CD4-positive, alpha-beta T cell treated with Interleukin-12 subunit alpha and Interleukin-12 subunit beta, for 1 hour (primary cell): ENCODE measurements around the gene USP13.
"Not testable (repeated sequence)": the region's sequence is repeated elsewhere in the genome, so short reads cannot be mapped to it uniquely, and the experiment has no call there.

Experiments
- DNase-seq: peaks from one replicate; pipeline ENCODE4 v3.0.0-alpha.2; 2020

USP13 gene, protein sequence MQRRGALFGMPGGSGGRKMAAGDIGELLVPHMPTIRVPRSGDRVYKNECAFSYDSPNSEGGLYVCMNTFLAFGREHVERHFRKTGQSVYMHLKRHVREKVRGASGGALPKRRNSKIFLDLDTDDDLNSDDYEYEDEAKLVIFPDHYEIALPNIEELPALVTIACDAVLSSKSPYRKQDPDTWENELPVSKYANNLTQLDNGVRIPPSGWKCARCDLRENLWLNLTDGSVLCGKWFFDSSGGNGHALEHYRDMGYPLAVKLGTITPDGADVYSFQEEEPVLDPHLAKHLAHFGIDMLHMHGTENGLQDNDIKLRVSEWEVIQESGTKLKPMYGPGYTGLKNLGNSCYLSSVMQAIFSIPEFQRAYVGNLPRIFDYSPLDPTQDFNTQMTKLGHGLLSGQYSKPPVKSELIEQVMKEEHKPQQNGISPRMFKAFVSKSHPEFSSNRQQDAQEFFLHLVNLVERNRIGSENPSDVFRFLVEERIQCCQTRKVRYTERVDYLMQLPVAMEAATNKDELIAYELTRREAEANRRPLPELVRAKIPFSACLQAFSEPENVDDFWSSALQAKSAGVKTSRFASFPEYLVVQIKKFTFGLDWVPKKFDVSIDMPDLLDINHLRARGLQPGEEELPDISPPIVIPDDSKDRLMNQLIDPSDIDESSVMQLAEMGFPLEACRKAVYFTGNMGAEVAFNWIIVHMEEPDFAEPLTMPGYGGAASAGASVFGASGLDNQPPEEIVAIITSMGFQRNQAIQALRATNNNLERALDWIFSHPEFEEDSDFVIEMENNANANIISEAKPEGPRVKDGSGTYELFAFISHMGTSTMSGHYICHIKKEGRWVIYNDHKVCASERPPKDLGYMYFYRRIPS

DNA sequence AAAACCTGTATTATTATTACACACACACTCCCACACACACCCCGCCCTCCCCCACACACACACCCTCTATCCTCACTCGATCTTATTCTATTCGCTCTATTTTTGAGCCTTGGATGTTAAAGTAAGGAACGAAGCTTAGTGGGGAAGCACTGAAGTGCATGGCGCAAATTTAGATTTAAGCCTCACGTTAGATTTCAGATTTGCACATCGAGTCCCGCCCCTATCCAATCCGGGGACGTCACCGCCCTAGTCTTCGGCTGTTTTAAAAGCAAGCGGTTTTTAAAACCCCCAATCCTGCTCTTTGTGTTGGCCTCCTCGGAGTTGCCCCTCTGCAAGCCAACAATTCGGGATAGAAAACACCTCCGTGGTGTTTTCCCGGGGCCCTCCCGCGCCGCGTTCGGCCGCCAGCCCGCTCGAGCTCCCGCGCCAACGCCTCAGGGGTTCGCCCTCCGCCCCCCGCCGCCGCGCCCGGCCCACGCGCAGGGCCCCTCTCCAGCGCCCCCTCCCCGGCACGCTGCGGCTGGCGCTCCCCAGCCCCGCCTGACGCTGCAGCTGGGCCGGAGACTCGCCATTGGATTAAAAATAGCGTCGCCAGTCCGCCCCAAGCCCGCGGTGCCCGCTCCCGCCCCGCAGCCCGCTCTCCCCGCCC lies at the start of gene USP13:
Gene USP13, plus strand, starts transcription at position 594 of the 649 bp plus-strand sequence. CDS start 186 bp downstream, outside the sequence.
- DNase-seq = peak; percentile 66

- DNase-seq = no peak
Measured at GRCh38 chr3:179603321-179603720, 49.5 kb upstream of the USP13 start.

DNA sequence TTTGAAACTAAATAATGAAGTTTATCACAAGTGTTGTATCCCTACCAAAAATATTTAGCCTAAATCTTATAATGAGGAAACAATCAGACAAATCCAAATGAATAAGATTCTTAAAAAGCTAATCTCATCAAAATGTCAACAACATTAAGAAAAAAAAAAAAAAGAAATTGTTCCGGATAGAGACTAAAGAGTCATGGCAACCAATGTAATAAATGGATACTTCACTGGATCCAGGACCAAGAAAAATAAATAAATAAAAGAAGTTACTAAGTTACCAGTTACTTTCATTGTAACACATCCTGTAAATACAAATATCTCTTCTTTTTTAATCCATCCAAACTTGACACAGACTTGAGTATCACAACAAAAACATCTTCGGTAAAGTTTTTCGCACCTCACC lies 49.0 kb upstream of the USP13 start:
- DNase-seq = no peak

GRCh38 chr3:179604321-179605078 lies 48.3 kb upstream of the USP13 start, which contains the start of the genes MRPL47 and NDUFB5:
Gene MRPL47 (minus strand): TSS chr3:179604638. CDS start chr3:179604624, 14 bp downstream.
Gene NDUFB5 (plus strand): TSS chr3:179604794. CDS start chr3:179604816, 22 bp downstream.
- peak; percentile 94 for DNase-seq

DNA sequence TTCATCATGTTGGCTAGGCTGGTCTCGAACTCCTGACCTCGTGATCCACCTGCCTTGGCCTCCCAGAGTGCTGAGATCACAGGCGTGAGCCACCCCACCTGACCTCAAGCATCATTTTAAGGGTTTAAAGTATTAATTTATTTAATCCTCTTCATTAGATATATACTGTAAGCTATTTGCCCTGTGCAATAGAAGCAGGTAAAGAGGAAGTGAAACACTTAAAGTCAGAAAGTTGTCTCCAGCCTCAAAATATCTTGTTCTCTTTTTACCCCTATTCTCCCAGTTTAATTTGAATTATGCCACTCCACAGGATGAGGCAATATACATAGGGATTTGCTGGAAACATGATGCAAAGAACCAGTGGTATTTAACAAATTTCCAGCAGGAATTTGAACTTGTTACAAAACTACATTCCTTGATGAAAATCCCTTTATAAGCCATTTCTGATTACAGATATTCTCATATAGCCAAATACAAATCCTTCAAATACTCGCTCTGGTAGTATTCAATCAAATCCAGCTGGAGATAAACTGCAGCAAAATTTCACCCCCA lies 46.2 kb upstream of the USP13 start:
- no peak for DNase-seq

- DNase-seq = peak; percentile 44
Measured at GRCh38 chr3:179608931-179609720, 43.7 kb upstream of the USP13 start.

GRCh38 chr3:179610066-179610465 lies 42.8 kb upstream of the USP13 start:
- DNase-seq = no peak

GRCh38 chr3:179613807-179614206 lies 39.0 kb upstream of the USP13 start:
- no peak for DNase-seq

- DNase-seq = no peak
Measured at GRCh38 chr3:179615458-179616173, 37.2 kb upstream of the USP13 start.

GRCh38 chr3:179622023-179622422 lies 30.8 kb upstream of the USP13 start:
- no peak for DNase-seq

GRCh38 chr3:179624451-179624850 lies 28.4 kb upstream of the USP13 start:
- DNase-seq = no peak

GRCh38 chr3:179630753-179631451 lies 21.9 kb upstream of the USP13 start:
- DNase-seq = no peak

DNA sequence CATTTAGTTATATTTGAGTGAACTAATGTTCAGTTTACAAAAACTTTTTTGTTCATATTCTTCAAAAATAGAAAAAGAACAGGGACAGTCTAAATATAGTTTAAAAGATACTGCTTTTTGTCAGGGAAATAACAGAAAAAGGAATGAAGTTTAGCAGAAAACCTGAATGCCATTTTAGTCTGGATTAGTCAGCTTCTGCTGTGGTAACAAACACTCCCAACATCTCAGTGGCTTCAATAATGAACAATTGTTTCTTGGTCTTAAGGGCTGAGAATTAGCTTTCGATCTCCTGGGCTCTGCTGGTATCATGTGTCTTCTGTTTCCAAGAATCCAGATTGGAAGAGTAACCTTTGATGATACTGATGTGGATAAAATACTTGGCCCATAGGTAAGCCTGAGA lies 12.4 kb upstream of the USP13 start:
- no peak for DNase-seq

DNA sequence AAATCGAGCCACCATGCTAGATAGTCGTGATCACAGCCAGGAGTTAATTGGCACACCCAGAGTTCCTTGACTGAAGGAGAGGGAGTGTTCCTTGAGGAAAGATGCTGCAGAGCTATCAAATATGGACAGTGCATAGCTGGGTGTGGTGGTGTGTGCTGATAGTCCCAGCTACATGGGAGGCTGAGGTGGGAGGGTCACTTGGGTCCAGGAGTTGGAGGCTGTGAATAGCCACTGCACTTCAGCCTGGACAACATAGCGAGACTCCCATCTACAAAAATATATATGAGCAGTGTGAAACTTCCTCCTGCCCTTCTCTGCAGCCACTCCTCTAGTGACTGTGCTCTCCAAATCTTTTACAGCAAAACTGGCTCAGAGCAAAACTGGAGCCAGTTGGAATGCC lies 10.0 kb upstream of the USP13 start:
- no peak for DNase-seq

- not testable (repeated sequence) for DNase-seq
Measured at GRCh38 chr3:179643837-179644236, 9.0 kb upstream of the USP13 start.

DNA sequence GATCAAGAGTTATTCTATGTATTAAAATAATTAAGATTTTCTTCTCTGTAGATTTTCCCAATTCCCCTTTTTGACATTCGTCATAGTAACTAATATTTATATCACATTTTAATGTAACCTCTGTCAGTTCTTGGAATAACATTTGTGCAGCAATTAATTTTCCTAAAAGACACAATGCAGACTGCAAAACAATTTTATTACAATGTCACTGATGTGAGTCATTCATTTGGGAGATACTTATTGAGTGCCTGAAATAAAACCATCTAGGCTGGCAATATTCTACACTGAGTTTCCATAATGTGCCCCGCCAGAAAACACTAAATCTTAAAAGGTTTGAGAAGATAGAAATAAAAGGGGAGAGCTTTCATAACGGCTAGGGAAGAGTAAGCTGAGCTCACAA lies 6.7 kb upstream of the USP13 start:
- no peak for DNase-seq

DNA sequence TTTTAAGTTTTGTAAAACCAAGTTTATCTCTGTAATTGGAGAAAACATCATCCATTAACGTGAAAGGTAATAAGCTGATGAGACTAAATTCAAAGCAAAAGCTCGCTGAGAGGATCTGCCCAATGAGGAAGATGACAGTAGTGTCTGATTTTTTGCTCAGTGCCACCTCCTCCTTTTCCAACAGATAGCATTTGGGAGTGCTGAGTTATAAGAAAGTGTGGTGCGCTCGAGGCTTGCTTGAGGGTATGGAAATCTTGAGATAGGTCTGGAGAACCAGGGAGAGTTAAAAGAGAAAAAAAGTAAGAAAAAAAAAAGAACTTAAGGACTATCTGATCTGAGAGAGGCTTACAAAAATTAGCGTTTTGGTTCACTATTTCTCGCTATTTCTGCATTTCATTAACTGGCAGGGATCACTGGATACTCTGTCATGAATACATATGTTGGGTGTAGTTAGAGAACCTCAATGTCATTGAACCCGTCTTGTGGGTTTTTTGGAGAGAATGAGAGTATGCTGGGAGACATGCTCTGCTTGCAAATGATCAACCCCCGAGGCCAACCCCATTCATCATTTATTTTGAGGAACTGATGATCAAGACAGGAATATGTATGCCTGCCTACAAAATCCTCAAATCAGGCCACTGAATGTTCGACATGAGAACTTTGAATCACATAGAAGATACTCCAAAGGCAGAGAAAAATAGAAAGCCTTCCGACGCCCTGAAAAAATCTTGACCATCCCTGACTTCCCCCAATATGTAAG lies 973 bp upstream of the USP13 start:
- DNase-seq = no peak

DNA sequence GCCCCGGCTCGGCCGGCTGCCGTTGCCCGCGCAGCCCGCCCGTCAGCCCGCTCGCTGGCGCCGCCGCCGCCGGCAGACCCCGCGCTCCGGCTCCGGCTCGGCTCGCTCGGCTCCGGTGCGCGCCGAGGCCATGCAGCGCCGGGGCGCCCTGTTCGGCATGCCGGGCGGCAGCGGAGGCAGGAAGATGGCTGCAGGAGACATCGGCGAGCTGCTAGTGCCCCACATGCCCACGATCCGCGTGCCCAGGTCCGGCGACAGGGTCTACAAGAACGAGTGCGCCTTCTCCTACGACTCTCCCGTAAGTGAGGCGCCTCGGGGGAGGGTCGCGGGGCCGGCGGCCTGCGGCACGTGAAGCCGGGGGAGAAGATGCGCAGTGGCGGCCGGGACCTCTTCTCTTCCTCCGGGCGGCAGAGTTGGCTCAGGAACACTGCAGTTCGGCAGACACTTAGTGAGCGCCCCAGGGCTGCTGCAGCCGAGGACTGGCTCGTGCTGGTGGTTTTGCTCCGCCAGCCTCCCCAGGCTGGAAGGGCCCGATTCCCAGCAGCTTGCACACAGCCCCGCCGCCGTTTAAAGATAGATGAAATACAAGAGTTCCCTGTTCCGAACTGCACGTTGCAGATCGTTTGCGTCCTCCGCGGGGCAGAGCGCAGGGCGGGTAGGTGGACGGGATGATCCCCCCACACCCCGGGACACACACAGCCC lies 407 bp downstream of the USP13 start:
- peak; percentile 62 for DNase-seq
